GM21367 (cell line): ENCODE results near the gene SCAMP4.

Experiments used
- ATAC-seq: cut with Tn5 transposase; IDR thresholded peaks from one replicate; pipeline ENCODE4 v1.9.1; 2021; ENCODE audit not compliant: unreplicated experiment

SCAMP4 gene

GRCh38 chr19:1954532-1954933, 49.3 kb downstream of the SCAMP4 start:
- no peak for ATAC-seq

GRCh38 chr19:1955171-1956121, 50.2 kb downstream of the SCAMP4 start:
- no peak for ATAC-seq

GRCh38 chr19:1956122-1956494, 50.9 kb downstream of the SCAMP4 start:
- ATAC-seq: no peak

- ATAC-seq: no peak
Observed at GRCh38 chr19:1956868-1957492, 51.8 kb downstream of the SCAMP4 start.

- no peak for ATAC-seq
Observed at GRCh38 chr19:1957562-1958248, 52.5 kb downstream of the SCAMP4 start.

GRCh38 chr19:1959928-1960589, 54.9 kb downstream of the SCAMP4 start:
- no peak for ATAC-seq

DNA sequence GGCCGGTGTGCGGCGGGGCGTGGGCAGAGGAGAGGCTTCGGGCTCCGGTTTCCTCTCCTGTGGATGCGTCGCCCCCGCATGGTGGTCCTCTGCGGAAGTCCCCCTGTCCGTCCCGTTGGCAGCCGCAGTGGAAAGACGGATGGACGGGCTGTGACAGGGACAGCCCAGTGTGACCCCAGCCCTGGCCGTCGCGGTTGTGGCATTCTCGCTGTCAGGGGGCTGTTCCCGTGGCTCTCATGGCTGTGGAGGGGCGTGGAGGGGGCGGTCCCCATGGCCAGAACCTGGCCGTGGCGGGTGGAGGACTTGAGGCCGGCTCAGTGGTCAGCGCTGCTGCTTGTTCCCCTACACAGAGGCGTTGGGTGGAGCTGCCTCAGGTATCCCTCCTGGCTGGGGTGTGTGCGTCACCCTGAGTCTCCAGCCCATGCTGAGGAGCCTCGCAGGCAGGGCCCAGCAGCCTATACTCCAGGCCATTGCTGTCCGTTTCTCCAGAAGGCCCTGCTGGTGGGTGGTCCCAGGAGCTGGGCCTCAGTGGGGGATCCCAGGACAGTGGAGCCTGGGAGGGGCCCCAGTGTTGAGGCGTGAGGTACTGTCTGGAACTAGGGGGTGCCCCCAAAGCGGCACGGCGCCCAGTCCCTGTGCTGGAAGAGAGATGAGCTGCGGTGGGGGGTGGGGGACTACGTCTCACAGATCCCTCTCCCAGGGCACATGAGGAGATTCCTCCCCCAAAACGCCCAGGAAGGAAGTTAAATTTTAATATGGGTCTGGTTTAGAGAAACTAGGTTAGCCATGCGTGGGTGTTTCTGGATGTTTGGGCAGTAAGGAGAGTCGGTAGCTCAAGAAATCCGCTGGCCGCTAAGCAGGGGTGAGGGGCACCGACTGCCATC, 56.0 kb downstream of the SCAMP4 start:
- no peak for ATAC-seq

DNA sequence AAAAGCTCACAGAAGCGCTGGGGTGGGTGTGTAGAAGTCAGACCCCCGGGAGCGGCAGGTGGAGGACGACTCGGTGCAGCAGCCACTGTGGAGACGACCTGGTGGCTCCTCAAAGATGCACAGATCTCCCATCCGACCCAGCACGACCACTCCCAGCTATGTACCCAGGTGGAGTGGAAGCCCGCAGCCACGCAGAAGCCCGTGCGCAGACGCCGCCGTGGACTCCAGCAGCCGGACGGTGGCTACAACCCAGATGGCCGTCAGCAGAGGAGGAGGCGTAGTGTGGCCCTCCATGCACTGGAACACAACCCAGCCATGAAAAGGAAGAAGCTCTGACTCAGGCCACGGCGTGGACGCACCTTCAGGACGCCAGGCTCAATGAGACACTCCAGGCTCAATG, 57.5 kb downstream of the SCAMP4 start:
- ATAC-seq: no peak

- no peak for ATAC-seq
Observed at GRCh38 chr19:1967087-1967608, 61.9 kb downstream of the SCAMP4 start.

DNA sequence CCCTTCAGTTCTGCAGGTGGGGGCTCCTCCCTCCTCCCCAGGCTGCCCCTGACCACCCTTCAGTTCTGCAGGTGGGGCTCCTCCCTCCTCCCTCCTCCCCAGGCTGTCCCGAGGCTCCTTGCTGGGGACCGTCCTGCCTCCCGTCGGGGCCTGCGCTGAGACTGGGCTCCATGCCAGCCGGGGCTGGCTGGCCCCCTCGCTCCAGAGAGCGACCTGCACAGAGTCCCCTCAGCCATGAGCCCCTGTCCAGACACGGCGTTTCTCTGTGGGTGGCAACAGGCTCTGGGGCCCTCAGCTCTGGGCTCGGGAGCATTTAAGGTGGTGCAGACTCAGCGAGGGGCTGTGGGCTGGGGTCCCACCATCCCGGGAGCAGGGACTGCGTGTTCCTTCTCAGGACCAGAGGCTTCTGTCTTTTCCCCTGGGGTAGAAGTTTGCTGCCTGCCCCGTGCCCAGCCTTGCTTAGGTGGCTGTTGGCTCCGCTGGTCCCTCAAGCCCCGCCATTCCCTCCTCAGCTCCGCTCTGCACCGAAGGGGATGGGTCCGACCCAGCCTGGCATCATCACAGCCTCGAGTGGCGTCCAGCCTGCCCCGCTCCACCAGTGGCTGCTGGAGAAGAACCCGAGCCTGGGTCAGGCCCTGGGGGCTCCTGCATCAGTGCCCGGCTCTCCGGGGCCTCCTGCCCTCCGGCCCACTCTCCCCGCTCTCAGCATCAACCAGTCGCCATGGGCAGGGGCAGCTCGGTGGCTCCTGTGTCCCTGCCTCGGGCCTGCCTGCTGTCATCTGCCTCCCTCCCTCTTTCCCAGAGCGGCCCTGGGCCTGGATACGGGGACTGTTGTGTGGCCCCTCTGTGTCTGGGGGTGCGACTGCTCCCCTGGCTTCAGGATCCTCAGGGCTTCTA, 63.3 kb downstream of the SCAMP4 start:
- ATAC-seq: no peak

- no peak for ATAC-seq
Observed at GRCh38 chr19:1969176-1970002, 64.2 kb downstream of the SCAMP4 start.

GRCh38 chr19:1970003-1970805, 65.0 kb downstream of the SCAMP4 start:
- no peak for ATAC-seq

GRCh38 chr19:1970806-1971502, 65.8 kb downstream of the SCAMP4 start:
- ATAC-seq: no peak

DNA sequence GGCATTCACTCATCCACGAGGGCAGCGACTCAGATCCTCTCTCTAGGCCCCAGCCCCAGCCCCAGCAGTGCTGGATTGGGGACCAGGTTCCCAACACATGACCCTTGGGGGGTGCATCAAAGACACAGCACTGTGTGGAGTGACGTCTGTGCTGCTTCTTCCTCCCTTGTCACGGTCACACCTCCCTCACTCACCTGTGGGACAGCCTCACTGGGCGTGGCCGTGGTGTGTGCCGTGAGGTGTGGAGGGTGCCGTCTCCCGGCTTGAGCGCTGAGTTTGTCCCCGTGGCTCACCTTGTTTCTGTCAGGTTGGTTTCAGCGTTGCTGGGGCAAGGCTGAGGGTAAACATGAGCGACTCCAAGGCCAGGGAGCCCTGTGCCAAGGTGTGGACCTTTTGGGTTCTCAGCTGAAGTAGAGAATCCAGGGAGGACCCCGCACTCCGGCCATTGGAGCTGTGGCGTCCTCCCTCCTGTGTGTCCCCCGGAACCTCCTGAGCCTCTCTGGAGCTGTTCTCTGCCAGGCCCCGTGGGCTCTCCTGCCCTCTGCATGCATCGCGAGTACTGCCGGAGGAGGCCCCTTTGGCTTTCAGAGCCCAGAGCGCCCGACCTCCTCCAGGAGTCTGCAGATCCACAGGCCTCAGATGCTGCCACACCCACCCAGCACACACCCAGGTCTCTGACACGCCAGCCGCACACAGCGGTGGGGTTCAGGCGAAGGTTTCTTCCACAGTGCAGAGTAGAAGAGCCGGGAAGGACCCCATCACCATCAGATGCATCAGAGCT, 69.4 kb downstream of the SCAMP4 start:
- ATAC-seq: no peak

DNA sequence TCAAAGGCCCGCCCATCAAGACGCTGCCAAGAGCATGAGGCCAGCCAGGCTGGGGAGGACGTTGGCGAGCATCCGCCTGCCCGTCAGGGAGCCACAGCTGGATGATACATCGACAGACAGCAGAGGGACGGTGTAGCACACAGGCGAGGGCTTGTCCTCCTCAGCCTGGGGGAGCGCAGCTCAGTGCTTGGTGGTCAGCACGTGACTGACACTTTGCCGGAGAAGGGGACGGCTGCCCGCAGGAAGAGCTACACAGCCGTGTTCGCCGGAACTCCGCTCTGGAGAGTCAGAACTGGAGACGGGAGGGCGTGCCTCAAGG, 69.9 kb downstream of the SCAMP4 start:
- ATAC-seq: no peak
